Spleen (tissue), 7 donors: ENCODE data around the gene SNRPA1.

Experiments used
- CTCF ChIP-seq, 11 experiments: fragments of 200-600 bp in 7 of 11; fragments of 450-650 bp in 4 of 11; sonication (generic) in 4 of 11; IDR thresholded peaks in 8 of 11; conservative IDR thresholded peaks in 3 of 11; 1 replicate in 7 of 11; 2 replicates in 4 of 11; pipeline versions ENCODE4 v1.4.0 to v1.8.0; 2016 to 2021; ENCODE audit warnings: antibody characterized with exemption in 11 of 11, inconsistent platforms in 4 of 11, mild to moderate bottlenecking in 1 of 11
- POLR2A ChIP-seq, 3 donors: fragments of 450-650 bp; IDR thresholded peaks; one replicate each; pipeline ENCODE4 v1.5.1; 2017; ENCODE audit warnings: antibody characterized with exemption in 3 of 3, mild to moderate bottlenecking in 1 of 3
- donor health status: DM: no; HTN: no; CAD: no; lungs with moderate emphysema.
- donor health status: DM: no; HTN: no; CAD: no.
- donor health status: DM: no; HTN: no; CAD: no.

GRCh38 chr15:101315736-101316135, 20.7 kb upstream of the SNRPA1 start:
- TF ChIP-seq CTCF (IDR thresholded peaks at IDR 0.05 in 8 of 11, conservative IDR thresholded peaks at IDR 0.05 in 3 of 11), result no peak
- no peak for TF ChIP-seq POLR2A (IDR thresholded peaks at IDR 0.05)
